Measurements from ENCODE around the gene EPO. TPM values are rescaled to one million over a fixed set of nuclear protein-coding genes. Genes with fewer than 3 reads are reported as not detected.

Gene EPO
- total and polyA plus RNA-seq, 2 of the 8 experiments (the other 6 are each of a cell fraction or from before 2014, with no cell fraction given) = 0.42 to 0.95 TPM

DNA sequence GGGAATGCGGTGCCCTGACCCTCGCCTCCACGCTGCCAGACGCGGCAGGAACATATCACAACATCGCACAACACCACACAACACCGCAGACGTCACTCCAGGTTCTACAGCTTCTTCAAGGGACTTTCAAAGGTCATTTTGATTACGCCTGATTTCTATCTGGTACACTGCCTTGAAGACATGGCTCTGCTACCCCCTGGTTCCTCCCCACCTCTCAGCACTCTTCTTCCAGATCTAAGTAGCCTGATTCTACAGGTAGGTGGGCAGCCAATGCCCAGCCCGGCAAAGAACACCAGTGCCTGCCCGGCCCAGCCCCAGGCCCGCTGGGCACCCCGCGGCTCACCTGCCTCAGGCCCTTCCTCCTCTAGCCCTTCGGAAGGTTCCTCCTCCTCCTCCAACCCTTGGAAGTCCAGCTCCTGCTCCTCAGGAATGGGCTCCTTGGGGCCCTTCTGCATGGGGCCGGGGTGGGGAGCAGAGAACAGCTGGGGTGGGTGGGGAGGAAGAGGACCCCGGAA is 34.6 kb upstream of the EPO start (continued):
- no peak for TF ChIP-seq RAD21 (IDR thresholded peaks at IDR 0.05 in 1 of 2, conservative IDR thresholded peaks at IDR 0.05 in 1 of 2; ENCODE audit: low read depth in 2 of 2, low read length in 2 of 2)

All from H1 (cell line).